ENCODE data around the gene DUSP10.

DNA sequence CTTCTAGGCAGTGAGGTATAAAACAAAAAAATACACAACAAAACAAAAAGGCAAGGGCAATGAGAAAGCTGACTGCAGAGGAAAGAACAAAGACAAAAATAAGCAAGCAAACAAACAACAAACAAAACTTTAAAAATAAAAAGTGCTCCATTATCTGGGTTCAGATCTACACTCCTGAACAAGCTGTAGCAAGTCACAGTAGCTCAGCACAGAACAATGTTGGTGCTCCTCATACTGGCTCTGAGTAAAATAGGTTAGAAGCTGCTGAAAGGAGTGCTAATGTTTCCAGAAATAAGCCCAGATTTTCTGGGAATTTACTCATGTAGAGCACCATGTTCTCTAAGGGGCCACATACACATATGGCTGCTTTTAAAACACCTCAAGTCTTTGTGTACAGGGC is 16.6 kb upstream of the DUSP10 start:
- TF ChIP-seq, protein P1, sequence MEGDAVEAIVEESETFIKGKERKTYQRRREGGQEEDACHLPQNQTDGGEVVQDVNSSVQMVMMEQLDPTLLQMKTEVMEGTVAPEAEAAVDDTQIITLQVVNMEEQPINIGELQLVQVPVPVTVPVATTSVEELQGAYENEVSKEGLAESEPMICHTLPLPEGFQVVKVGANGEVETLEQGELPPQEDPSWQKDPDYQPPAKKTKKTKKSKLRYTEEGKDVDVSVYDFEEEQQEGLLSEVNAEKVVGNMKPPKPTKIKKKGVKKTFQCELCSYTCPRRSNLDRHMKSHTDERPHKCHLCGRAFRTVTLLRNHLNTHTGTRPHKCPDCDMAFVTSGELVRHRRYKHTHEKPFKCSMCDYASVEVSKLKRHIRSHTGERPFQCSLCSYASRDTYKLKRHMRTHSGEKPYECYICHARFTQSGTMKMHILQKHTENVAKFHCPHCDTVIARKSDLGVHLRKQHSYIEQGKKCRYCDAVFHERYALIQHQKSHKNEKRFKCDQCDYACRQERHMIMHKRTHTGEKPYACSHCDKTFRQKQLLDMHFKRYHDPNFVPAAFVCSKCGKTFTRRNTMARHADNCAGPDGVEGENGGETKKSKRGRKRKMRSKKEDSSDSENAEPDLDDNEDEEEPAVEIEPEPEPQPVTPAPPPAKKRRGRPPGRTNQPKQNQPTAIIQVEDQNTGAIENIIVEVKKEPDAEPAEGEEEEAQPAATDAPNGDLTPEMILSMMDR (conservative IDR thresholded peaks at IDR 0.05; ENCODE audit: low read depth, low read length), result no peak
- TF ChIP-seq EZH2 (IDR thresholded peaks at IDR 0.05; ENCODE audit: low read length, unreplicated experiment), result no peak
- TF ChIP-seq EZH2phosphoT487 (IDR thresholded peaks at IDR 0.05; ENCODE audit: borderline replicate concordance, low read length), result no peak

All from PC-3 (cell line).